A204.1 (cell line): Measurements from ENCODE around the gene HLA-B.
A peak's percentile ranks its signal among the peaks of the same experiment; 100 is the strongest.
"Not testable (repeated sequence)": the region's sequence is repeated elsewhere in the genome, so short reads cannot be mapped to it uniquely, and the experiment has no call there.

Source experiments
- FAIRE-seq: peaks from 2 replicates; lab custom pipeline; 2012; peaks lifted over from hg19 to GRCh38; lab: Jason Lieb, UNC

HLA-B gene

DNA sequence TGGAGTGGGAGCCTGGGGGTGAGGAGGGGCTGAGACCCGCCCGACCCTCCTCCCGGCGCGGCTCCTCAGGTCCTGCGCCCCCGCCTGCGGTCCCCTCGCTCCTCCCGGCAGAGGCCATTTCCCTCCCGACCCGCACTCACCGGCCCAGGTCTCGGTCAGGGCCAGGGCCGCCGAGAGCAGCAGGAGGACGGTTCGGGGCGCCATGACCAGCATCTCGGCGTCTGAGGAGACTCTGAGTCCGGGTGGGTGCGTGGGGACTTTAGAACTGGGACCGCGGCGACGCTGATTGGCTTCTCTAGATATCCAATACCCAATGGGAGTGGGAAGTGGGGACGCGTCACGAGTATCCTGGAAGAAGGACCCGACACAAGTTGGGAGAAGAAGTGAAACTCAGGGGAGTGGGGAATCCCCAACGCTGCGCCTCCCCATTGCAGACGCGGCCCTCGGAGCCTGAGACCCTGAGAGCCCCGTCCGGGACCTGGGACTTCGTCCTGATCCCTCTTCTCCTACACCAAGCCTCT, at the start of gene HLA-B:
Gene HLA-B, minus strand, starts transcription at position 234 of the 521 bp plus-strand sequence. Its CDS starts 21 bp downstream, at position 213.
- FAIRE-seq = no peak

DNA sequence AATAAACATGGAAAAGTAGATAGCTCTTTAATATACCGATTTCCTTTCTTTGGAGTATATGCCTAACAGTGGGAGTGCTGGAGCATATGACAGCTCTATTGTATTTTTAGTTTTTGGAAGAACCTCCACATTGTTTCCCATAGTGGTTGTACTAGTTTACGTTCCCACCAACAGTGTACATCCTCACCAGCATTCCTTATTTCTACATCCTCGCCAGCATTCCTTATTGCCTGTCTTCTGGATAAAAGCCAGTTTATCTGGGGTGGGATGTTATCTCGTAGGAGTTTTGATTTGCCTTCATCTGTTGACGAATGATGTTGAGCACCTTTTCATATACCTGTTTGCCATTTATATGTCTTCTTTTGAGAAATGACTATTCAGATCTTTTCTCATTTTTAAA, 49.0 kb upstream of the HLA-B start:
- FAIRE-seq = no peak

DNA sequence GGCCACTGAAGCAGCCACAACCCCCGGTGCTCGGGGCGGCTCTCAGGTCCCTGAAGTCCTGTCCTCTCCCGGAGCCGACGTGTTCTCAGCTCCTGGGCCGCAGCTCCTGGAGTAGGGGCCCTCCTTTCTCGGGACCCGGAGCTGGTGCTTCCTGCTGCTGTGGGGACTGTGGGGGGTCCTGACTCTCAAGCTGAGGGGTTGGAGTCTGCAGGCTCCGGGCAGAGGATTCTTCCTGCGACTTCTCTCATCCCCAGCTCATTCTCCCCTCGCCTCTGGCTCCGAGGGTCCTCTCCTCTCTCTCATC, 47.0 kb upstream of the HLA-B start:
- FAIRE-seq = not testable (repeated sequence)

DNA sequence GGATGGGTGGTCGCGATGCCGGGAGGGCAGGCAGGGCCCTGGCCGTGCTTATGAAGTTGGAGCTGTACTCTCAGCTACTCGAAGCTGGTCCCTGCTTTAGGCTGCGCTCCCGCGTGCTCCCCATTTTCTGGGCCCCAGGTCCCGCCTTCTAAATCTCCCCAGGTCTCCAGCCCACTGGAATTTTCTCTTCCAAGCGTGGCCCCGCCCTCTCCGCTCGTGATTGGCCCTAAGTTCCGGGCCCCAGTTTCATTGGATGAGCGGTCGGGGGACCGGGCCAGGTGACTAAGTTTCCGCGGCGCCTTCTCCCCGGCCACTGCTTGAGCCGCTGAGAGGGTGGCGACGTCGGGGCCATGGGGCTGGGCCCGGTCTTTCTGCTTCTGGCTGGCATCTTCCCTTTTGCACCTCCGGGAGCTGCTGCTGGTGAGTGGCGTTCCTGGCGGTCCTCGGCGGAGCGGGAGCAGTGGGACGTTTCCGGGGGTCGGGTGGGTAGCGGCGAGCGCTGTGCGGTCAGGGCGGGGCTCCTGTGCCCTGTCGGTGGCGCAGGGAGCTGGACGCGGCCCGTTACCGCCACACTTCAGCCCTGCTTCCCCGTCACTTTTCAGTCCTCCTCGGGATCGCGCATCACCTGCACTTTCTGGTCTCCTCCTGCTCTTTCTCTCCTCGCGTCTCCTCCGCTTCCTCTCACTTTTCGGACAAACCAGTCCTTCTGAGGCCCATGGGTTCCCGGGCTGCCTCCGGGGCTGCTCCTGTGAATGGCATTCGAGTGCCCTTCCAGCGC, 46.5 kb upstream of the HLA-B start, which contains the start of gene MICA:
Gene MICA, plus strand, starts transcription at position 313 of the 778 bp plus-strand sequence. Its CDS starts 38 bp downstream, at position 351.
- FAIRE-seq = peak; percentile 72

DNA sequence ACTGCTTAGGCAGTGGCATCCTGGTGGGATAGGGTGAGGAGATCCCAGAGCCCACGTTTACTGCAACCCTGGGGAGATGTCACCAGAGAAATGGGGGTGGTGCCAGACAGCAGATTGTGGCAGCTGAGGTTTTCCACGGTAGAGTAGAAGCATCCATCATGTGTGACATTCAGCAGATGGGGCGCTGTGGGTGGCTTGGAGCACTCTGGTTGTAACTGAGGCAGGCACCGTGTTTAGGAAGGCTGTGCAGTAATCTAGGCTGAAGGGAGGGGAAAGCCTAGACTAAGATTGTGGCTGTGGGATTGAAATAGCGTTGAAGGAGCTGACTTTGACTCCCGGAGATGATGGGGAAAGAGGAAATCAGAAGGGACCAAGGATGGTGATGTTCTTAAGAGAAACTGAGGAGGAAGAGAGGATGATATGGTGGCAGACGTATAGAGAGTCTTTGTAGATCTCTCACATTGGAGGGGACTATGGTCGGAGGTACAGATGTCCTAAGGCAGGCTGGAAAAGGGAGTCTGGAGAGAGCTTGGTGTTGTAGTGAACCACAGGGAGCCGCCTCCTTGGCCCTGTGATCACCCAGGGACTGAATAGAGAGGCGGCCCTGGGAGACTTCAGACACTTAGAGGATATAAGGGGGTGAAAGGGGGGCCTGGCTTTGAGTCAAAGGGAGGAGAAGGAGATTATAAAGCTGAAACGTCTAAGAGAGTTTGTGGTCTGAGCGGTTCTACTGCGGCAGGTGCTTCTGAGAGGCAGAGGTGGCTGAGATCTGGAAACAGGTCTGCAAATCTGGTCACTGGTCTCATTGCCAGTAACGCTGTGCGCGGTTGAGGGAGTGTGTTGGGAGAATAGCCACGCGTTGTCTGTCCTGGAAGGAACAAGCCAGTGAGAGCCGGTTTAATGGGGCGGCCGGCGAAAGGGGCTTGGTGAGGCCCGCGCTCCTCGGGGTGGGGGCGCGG, 45.6 kb upstream of the HLA-B start:
- FAIRE-seq = no peak

DNA sequence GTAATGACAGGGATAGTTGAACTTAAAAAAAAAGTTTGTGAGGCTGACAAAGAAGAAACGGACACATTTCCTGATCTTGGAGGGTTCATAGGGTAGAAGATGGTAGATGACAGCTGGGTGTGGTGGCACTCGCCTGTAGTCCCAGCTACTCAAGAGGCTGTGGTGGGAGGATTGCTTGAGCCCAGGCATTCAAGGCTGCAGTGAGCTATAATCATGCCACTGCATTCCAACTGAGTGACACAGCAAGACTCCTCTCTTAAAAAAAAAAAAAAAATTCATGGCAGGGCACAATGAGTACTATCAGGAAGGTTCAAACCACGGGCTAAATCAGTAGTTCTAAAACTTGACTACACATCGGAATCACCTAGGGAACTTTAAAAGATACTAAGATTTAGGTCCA, 44.4 kb upstream of the HLA-B start:
- FAIRE-seq = no peak

DNA sequence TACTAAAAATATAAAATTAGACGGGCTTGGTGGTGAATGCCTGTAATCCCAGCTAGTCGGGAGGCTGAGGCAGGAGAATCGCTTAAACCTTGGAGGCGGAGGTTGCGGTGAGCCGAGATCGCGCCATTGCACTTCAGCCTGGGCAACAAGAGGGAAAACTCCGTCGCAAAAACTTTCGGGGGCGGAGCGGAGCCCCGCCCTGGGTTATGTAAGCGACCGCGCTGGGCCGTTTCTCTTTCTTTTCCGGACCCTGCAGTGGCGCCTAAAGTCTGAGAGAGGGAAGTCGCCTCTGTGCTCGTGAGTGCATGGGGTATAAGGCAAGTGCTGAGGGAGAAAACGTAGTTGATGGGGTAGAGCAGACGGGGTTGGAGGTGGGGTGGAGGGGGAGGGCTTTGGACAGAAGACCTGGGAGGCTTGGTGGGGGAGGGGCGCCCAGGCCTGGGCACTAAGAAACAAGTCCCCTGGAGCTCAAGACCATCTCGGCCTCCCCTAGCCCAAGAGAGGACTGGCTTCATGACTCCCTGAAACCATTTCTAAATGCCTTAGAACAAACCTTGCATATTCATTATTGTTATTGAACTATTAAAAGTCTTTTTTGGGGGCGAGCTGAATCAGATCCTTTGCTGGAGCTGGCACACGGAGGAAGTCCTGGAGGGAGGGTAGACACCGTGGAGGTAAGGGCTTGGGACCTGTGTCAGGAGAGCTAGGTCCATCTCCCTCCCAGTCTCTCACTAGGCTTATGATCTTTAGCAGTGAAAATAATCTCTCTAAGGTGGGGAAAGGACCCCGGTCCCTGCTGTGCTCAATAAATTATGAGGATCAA, 43.7 kb upstream of the HLA-B start:
- no peak for FAIRE-seq

DNA sequence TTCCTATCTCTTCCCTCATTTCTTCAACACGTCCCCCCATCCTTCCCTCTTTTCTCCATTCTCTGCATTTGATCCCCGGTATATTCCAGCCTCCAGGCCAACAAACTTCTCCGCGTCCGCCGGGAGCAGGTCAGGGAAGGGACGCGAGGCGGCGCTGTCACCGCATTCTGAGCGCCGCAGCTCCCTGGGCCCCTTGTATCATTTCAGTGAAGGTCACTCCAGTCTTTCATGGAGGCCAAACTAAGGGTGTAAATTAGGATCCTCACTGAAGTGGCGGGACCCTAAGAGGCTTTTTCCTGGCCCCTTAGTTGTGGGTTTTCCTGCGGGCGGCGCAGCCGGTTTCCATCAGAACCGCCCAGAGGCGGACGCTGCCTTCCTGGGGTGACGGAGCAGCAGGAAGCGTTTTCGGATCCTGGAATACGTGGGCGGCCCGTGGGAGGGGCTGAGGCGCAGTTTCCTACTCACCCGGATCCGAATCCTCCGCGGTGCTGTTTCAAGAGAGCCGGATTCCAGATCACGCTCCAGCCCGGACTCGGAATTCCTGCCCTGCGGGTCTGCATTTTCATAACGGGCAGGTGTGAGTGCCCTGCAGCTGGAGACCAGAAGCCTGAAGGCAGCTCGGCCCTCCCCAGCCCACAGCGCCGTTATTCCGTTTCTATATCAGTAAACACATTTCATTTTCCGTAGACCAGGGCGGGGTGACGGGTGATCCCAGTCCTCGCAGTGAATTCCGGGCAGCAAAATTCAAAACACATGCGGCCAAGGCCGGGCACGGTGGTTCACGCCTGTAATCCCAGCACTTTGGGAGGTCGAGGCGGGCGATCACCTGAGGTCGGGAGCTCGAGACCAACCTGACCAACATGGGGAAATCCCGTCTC, 42.8 kb upstream of the HLA-B start:
- FAIRE-seq = no peak

DNA sequence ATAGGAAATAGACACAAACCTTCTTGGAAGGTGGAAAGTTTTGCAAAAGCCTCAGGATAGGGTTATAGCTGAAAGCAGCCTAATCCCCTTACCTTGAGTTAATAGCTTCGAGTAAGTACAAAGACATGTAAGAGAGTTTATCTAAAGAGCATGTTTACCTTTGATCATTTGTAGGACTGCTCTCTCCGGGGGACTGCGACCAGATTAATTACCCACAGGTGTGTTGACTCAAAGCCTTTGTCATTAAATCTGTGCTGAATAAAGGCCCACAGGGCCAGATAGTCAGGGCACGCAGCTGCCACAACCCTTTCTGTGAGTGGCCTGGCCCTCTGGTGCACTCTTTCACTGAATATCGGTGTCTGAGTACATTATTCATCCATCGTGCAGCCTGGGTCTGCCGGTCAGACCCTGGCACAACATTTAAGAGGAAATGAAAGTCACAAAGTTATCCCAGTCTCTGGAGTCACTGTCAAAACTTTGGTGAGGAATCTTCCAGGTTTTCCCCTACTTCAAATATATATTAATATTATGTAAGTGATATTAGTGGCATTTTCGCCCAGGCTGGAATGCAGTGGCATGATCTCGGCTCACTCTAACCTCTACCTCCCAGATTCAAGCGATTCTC, 41.0 kb upstream of the HLA-B start:
- FAIRE-seq = no peak

DNA sequence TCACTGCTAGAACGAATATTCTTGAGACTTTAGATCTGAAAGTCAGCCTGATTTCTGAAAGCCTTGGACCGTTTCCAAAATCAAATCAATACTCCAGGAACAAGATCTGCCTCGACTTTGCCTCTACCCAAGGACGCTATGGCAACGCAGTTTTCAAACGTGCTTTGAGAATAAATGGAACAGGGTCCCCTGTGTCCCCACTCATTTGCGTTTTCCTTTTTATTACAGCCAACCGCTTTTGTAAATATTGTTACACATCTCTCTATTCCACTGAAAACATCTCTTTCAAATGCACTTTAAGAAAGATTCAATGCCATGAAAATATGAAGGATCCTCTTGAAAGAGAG, 40.1 kb upstream of the HLA-B start:
- not testable (repeated sequence) for FAIRE-seq

DNA sequence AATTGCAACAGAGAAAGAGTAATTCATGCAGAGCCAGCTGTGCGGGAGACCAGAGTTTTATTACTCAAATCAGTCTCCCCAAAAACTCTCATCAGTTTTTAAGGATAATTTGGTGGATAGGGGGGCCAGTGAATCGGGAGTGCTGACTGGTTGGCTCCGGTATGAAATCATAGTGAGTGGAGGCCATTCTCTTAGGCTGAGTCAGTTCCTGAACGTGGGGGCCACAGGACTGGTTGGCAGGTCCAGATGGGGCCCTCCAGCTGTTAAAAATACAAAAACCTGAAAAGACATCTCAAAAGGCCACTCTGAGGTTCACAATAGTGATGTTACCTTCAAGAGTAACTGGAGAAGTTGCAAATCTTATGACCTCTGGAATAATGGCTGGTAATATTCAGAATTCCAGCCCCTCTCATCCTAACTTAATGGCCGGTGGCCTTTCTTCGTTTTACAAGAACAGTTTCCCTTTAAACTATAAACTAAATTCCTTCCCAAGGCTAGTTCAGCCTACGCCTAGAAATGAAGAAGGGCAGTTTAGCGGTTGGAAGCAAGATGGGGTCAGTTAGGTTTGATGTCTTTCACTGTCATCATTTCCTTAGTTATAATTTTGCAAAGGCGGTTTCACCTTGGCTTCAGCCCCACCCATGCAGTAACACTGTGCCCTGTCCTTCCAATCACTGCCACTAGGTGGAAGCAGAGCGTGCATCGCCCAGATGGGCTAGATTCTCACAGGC, 39.6 kb upstream of the HLA-B start:
- FAIRE-seq = peak; percentile 84

DNA sequence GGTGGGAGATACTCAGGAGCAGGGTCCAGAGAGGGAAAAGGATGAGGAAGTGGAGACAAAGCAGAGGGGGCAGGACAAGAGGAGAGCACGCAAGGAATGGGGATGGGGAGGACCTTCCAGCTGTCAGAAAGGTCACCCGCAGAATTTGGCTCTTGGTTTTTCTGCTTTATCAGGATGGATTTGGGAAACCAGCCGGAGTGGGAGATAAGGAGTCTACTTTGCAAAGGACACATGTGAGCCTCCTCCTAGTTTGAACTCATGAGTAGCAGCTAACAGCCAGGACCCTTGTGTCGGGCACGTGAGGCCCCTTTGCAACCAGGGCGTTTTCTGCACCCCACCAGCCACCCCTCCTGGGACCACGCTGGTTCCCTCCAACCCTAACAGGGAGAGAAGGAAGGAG, 38.9 kb upstream of the HLA-B start:
- FAIRE-seq = no peak

DNA sequence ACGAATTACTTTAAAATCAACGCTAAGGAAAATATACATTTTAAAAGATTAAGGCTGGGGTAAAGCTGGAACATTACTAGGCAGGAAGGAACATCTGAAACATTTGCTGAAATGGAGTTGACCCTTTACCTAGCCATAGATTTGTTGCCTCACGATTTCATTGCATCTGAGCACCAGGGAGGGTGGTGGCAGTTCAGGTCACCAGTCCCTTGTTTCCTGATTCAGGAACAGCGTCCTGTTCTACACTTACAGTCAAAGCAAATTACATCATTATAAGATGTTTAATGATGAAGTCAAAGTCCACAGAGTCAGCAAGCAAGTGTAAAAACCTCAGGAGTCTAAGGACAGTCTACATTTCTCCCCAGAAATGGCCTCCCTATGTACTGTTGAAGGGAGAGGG, 37.4 kb upstream of the HLA-B start:
- no peak for FAIRE-seq

DNA sequence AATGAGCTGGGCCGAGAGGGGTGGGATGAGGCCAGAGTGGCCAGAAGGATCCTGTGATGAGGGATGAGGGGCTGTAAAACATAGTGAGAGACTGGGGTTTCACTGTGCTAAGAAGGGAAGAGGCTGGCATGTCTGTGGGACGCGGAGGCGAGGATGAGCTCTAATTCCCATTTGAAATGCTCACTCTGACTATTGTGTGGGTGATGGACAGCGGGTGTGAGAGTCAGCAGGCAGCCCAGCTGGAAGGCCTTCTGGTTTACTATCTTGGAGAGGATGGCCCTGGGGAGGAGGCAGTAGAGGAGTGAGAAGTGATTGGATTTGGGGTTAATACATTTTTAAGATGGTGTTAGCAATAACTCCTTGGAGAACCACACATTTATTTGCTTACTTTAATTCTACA, 37.0 kb upstream of the HLA-B start:
- no peak for FAIRE-seq

DNA sequence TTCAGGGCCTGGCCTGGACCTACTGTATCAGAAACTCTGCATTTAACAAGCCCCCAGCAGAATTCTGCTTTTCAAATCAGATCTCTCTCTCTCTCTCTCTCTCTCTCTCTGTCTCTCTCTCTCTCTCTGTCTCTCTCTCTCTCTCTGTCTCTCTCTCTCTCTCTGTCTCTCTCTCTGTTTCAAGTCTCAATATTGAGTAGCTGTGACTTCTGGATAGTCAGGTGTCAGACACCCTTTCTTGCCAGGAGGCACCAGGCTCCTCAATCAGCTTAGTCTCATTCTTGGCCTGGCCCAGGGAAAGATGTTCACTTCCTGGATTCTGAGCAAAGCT, 32.8 kb upstream of the HLA-B start:
- FAIRE-seq = not testable (repeated sequence)

DNA sequence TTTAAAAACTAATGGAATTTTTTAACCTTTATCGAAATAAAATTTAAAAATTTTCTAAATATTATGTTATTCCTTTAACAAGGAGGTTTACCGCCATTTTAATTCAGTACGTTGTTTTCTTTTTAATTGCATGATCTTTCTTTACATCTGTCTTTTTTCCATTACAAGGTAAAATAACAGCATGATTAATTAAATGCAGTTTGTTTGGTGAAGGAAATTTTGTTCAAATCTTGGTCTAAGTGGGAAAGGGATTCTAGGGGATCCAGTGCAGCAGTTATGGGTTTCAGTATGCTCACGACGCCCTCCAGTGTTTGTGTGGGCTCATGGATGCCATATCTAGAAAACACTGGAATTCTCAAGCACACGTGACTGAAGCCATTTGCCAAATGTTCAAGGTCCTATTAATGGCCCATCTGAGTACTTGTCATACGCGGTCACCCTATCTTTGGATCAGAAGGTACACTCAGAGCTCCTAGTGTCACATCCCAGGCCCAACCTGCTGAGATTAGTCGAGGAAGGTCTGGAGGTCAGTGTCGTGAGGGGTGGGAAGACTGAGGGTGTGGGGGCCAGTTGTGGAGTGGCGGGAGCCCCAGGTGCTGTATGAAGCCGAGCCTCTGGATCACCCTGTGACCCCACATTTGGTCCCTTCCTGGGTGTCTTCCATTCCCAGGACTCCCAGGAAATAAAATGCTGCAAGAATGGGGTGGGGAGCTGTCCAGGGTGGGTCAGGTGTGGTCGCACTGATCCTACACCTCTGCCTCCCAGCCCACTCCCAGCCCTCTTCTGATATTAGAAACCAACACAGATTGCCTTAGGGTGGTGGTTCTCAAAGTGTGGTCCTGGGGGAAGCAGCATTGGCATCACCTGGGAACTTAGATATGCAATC, 32.2 kb upstream of the HLA-B start:
- FAIRE-seq = peak; percentile 97

DNA sequence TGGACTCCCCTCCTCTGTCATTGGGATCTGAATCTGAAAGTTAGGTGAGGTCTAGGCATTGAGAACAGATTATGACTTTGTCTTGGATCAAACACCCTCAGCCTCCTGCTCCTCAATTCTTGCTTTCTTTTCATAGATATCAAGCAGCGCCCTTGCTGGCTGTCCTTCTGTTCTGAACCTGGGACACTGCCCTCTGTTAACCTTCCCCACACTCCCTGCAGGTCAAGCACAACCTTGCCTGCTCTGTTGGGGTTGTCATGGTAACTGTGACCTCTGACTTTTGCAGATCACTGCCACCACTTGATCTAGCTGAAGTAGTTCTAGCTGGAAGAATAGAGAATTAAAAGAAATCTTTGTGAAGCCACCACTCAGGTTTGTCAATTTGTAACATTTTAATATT, 30.0 kb upstream of the HLA-B start:
- no peak for FAIRE-seq

DNA sequence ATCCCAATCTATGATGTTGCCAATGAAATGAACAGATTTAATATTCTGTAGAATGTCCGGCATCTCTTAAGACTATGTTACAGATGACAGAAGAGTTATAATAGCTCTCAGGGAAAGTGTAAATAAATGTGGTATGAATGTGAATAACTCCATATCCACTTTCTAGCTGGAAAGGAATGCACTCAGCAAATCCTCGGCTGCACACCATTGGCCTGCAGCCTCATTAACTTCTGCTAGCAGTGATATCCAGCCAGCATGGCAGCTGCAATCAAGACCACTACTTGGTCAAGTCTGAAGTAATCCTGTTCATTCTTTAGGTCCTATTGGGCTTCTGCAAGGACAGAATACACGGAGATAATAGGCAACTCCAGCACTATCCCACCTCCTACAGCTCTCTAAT, 29.1 kb upstream of the HLA-B start:
- FAIRE-seq = no peak

DNA sequence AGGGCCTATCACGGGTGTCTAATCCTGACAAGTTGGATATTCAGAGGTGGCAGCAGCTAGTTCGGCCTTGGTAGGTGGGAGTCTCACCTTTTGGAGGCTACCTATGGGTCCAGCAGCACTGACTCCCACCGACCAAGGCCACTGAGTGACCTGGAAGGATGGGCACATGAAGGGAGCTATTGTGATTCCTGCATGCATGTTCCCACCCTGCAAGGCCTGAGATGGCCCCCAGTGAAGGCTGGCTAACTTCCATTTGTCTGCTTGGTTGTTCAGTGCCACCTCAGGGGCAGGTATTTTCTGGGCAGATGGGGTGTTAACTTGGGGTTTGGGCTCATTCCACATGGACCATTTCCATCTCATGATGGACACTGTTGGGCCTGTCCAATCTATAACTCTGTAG, 28.1 kb upstream of the HLA-B start:
- no peak for FAIRE-seq
